SK-N-SH treated with all-trans-retinoic acid at 6 μM for 48 hours (cell line): ENCODE data around the gene SPACDR.

Experiments used
- ARNTL ChIP-seq: fragments of 450-650 bp; formaldehyde crosslinking; IDR thresholded peaks from 2 replicates; pipeline ENCODE4 v1.5.0; 2020; ENCODE audit warnings: low read depth, mild to moderate bottlenecking, moderate library complexity, borderline replicate concordance
- OSR1 ChIP-seq: fragments of 250-450 bp; sonication (Bioruptor Pico); IDR thresholded peaks from 2 replicates; pipeline ENCODE4 v1.8.0; 2022; ENCODE audit warnings: moderate library complexity, mild to moderate bottlenecking, inconsistent platforms
- PPARA ChIP-seq: fragments of 250-450 bp; sonication (Bioruptor Pico); IDR thresholded peaks from 2 replicates; pipeline ENCODE4 v1.5.0; 2020; ENCODE audit warnings: mild to moderate bottlenecking, borderline replicate concordance
- RARB ChIP-seq: fragments of 250-450 bp; sonication (Bioruptor Pico); IDR thresholded peaks from 2 replicates; pipeline ENCODE4 v1.8.0; 2021; ENCODE audit warnings: mild to moderate bottlenecking, moderate library complexity
- TOX ChIP-seq: fragments of 250-450 bp; sonication (Bioruptor Pico); IDR thresholded peaks from 2 replicates; pipeline ENCODE4 v1.8.0; 2021; ENCODE audit warnings: mild to moderate bottlenecking, moderate library complexity, borderline replicate concordance
- ZC3H10 ChIP-seq: fragments of 250-450 bp; sonication (Bioruptor Pico); IDR thresholded peaks from 2 replicates; pipeline ENCODE4 v1.5.1; 2021; ENCODE audit warnings: mild to moderate bottlenecking, moderate library complexity
- ZNF70 ChIP-seq: fragments of 450-650 bp; formaldehyde crosslinking; IDR thresholded peaks from 2 replicates; pipeline ENCODE4 v1.5.0; 2020; ENCODE audit warnings: mild to moderate bottlenecking, moderate library complexity
- TF ChIP-seq, protein P1 (sequence below): fragments of 250-450 bp; sonication (Bioruptor Pico); IDR thresholded peaks from 2 replicates; pipeline ENCODE4 v1.8.0; 2021; ENCODE audit warnings: low read depth, mild to moderate bottlenecking, moderate library complexity, borderline replicate concordance

DNA sequence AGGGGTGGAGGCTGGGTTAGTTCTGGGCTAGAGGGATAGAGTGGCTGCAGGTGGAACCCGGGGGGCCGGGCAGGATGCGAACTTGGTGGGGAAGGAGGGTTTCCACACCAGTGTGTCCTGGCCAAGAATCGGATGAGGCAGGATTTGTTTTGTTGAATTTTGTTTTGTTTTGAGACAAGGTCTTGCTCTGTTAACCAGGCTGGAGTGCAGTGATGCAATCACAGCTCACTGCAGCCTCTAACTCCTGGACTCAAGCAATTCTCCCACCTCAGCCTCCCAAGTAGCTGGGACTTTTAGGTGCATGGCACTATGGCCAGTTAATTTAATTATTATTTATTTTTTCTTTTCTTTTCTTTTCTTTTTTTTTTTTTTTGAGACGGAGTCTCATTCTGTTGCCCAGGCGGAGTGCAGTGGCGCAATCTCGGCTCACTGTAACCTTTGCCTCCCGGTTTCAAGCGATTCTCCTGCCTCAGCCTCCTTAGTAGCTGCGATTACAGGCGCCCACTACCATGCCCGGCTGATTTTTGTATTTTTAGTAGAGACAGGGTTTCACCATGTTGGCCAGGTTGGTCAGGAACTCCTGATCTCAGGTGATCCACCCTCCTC, 14.8 kb downstream of the SPACDR start:
- TF ChIP-seq ARNTL (CRISPR knock-in tag) (no peak), PPARA (no peak), RARB (CRISPR knock-in tag) (no peak), ZNF70 (CRISPR knock-in tag) (no peak), OSR1 (CRISPR knock-in tag) (no peak), TOX (CRISPR knock-in tag) (no peak), ZC3H10 (no peak)
- TF ChIP-seq, protein P1, sequence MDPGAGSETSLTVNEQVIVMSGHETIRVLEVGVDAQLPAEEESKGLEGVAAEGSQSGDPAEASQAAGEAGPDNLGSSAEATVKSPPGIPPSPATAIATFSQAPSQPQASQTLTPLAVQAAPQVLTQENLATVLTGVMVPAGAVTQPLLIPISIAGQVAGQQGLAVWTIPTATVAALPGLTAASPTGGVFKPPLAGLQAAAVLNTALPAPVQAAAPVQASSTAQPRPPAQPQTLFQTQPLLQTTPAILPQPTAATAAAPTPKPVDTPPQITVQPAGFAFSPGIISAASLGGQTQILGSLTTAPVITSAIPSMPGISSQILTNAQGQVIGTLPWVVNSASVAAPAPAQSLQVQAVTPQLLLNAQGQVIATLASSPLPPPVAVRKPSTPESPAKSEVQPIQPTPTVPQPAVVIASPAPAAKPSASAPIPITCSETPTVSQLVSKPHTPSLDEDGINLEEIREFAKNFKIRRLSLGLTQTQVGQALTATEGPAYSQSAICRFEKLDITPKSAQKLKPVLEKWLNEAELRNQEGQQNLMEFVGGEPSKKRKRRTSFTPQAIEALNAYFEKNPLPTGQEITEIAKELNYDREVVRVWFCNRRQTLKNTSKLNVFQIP (CRISPR knock-in tag) = no peak
